Memory B cell (primary cell): ENCODE measurements around the gene GALNT2.

Source experiments
- ATAC-seq: fragments of 150-1000 bp; cut with Tn5 transposase; 2 replicates; pipeline ENCODE4 v1.10.0; 2021; ENCODE audit warnings: low read depth, mild to moderate bottlenecking, moderate library complexity
- DNase-seq, 2 donors: peaks; one replicate each; pipeline ENCODE4 v3.0.0; 2022; ENCODE audit warnings: low spot score in 2 of 2
- H3K27ac Mint-ChIP-seq: one replicate; pipeline ENCODE4 v1.8.0; 2022; ENCODE audit warnings: mild to moderate bottlenecking, moderate library complexity, mixed read lengths
- H3K27me3 Mint-ChIP-seq: one replicate; pipeline ENCODE4 v1.8.0; 2022; ENCODE audit warnings: mixed read lengths
- H3K36me3 Mint-ChIP-seq: one replicate; pipeline ENCODE4 v1.8.0; 2022; ENCODE audit warnings: mild to moderate bottlenecking, mixed read lengths
- H3K4me1 Mint-ChIP-seq: one replicate; pipeline ENCODE4 v1.8.0; 2022; ENCODE audit warnings: mixed read lengths
- H3K4me3 Mint-ChIP-seq: one replicate; pipeline ENCODE4 v1.8.0; 2022; ENCODE audit warnings: mild to moderate bottlenecking, moderate library complexity, mixed read lengths
- H3K9me3 Mint-ChIP-seq: one replicate; pipeline ENCODE4 v1.8.0; 2022; ENCODE audit warnings: mixed read lengths

The GALNT2 gene

DNA sequence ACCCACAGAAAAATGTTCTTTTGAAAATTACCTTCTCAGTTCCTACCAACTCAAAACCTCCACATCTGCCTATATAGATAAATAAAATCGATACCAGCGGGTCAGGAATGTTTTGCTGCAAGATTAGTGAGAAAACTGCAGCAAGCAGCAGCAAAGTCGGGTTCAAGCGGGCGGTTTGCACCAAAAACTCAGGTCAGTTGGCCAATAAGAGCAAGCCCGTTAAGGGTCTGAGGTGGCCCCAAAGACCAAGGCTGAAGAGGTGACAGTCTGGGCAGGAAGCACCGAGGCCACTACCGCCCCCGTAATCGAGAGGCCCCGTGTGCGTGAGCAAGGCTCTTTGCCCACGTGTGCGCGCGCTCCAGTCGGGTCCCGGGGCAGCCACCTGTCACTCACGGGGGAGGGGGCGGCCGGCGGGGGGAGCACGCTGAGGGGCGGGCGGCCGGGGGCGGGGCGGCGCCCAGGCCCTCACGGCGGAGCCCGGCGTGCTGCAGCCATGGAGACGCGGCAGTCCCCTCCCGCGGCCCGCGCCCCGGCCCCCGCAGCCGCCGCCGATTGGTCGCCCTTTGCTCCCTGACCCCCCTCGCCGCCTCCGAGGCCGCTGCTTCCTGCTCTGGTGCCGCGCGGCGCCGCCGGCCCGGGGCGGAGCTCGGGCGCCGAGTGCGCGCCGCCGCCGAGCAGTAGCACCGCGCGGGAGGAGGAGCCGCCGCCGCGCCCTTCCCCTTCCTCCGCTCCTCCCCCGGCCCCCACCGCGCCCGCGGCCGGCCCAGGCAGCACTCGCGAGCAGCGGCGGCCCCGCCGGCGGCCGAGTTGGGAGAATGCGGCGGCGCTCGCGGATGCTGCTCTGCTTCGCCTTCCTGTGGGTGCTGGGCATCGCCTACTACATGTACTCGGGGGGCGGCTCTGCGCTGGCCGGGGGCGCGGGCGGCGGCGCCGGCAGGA lies at the start of gene GALNT2:
GALNT2 (plus strand) TSS at position 773 of the 939 bp plus-strand sequence; CDS start at position 816, 43 bp downstream.
- H3K36me3 Mint-ChIP-seq = no peaks in the 10 kb centered on the region
- H3K27ac Mint-ChIP-seq = peak within 1 kb of the TSS; percentile 92
- peak; percentile 87 for ATAC-seq
- no peaks in the 10 kb centered on the region for H3K27me3 Mint-ChIP-seq
- peak; percentile 83 to 84 for DNase-seq
- peaks cover 26% of the 10 kb centered on the region for H3K4me1 Mint-ChIP-seq
- peak within 1 kb of the TSS; percentile 93 for H3K4me3 Mint-ChIP-seq
- no peaks in the 10 kb centered on the region for H3K9me3 Mint-ChIP-seq

DNA sequence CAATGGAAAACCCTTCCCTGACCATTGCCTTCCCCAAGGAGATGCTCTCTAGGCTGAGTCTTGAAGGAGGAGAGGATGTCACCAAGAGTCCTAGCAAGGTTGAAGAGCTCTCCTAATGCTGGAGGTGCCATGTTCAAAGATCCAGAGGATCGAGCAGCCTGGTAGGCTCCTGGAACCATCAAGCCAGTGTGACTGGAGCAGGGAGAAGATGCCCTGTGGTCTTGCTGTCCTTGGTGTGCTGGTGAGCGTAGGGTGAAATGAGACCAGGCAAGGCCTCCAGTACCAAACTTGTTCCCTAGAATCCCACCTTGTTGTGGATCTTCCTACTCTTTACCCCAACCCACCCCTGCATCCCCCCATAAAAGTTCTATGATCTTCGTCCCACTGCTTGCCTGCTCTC lies 46.6 kb upstream of the GALNT2 start:
- H3K4me1 Mint-ChIP-seq = no peaks in the 10 kb centered on the region
- H3K36me3 Mint-ChIP-seq = peaks cover 4% of the 10 kb centered on the region
- H3K9me3 Mint-ChIP-seq = peaks cover 4% of the 10 kb centered on the region
- no peak for DNase-seq
- H3K27ac Mint-ChIP-seq = no peak overlapping the region
- H3K27me3 Mint-ChIP-seq = peaks cover 13% of the 10 kb centered on the region
- ATAC-seq = no peak
- H3K4me3 Mint-ChIP-seq = no peak overlapping the region

DNA sequence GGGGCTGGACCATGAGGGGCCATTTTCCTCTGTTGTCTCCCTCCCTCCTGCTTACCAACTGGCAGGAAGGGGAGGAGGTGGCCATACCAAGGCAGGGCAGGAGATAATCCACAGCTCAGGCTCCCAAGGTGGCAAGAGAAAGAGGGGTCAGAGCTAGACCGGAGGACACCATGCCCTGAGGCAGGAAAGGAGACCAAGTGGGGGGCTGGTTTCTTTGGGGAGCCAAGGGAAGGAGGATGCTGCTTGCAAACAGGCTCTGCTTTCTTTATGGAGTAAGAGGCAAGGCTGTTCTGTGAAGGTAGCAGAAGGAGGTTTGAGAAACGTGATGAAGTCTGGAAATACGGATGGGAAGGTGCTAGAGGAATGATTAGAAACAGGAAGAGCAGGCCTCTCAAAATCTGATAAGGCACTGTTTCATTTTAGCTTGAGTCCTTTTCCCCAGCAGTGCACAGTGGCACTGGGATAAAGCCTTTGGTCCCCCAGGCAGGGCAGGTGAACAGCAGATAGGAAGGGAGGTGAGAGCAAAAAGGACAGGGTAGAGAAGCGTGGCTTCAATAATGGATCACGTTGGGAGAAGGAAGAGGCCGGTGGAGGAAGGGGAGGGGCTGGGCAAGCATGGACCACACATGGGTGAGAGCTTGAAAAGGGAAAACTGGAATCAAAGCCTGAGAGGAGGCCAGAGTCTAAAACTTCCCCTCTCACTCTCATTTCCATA lies 44.2 kb upstream of the GALNT2 start:
- no peaks in the 10 kb centered on the region for H3K4me1 Mint-ChIP-seq
- no peak for DNase-seq
- no peak overlapping the region for H3K27ac Mint-ChIP-seq
- no peak overlapping the region for H3K4me3 Mint-ChIP-seq
- no peak for ATAC-seq
- peaks cover 8% of the 10 kb centered on the region for H3K36me3 Mint-ChIP-seq
- H3K27me3 Mint-ChIP-seq = peaks cover 15% of the 10 kb centered on the region
- H3K9me3 Mint-ChIP-seq = peaks cover 8% of the 10 kb centered on the region

DNA sequence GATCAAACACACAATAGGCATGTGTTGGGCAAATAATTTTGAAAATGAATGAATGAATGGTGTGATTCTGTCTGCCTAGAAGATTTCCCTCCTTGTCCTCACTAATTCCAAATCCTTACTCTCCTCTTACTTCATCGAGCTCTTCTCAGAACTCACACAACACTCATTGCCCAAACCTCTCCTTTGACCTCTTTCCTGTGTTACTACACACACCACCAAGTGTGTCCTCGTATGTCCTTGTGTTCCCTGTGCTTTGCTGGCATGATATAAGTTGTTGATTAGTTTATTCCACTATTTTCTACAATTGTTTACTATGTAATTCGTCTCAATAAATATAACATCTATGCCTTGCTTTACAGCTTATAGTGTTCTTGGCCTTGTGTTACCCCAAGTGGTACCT lies 41.4 kb upstream of the GALNT2 start:
- DNase-seq = no peak
- Mint-ChIP-seq H3K4me1 (peaks cover 2% of the 10 kb centered on the region), H3K27ac (no peak overlapping the region), H3K27me3 (peaks cover 14% of the 10 kb centered on the region), H3K36me3 (peaks cover 8% of the 10 kb centered on the region), H3K9me3 (peaks cover 8% of the 10 kb centered on the region), H3K4me3 (no peak overlapping the region)
- ATAC-seq = no peak

DNA sequence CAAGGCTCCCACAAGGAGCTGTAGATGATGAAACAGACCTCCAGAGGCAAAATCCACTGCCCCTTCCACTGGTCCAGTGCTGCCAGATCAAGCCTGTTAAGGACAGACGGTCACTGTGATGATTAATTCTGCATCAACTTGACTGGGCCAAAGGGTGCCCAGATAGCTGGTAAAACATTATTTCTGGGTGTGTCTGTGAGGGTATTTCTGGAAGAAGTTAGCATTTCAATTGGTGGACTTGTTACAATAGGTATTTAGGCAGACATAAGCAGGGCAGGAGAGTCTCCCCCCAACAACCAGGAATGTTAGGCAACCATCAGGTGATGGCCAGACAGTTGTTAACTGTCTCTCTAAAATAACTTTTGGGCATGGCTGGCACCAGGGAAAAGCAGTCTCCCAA lies 40.9 kb upstream of the GALNT2 start:
- Mint-ChIP-seq H3K27me3 (peaks cover 14% of the 10 kb centered on the region), H3K36me3 (peaks cover 8% of the 10 kb centered on the region), H3K4me3 (no peak overlapping the region), H3K9me3 (peaks cover 8% of the 10 kb centered on the region), H3K4me1 (peaks cover 2% of the 10 kb centered on the region), H3K27ac (no peak overlapping the region)
- ATAC-seq (no peak), DNase-seq (no peak)

DNA sequence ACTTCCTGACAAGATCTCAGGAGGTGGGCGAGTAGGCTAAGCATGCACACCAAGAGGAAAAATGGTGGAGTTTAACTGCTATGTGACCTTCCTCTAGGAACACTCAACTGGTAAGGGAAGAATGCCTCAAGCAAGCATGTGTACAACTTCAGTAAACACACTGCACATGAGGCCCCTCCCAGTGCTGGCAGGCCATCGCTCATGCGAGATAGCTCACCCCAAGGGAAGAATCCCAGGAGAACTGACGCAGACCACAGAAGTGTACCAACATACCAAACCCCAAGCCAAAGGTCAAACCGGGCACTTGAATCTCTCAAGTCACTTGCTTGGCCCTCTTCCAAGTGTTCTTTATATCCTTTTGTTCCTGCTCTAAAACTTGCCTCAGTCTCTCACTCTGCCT lies 40.5 kb upstream of the GALNT2 start:
- peaks cover 8% of the 10 kb centered on the region for H3K9me3 Mint-ChIP-seq
- peaks cover 2% of the 10 kb centered on the region for H3K4me1 Mint-ChIP-seq
- no peak overlapping the region for H3K27ac Mint-ChIP-seq
- peaks cover 8% of the 10 kb centered on the region for H3K36me3 Mint-ChIP-seq
- ATAC-seq (no peak), DNase-seq (no peak)
- H3K27me3 Mint-ChIP-seq = peaks cover 14% of the 10 kb centered on the region
- no peak overlapping the region for H3K4me3 Mint-ChIP-seq

DNA sequence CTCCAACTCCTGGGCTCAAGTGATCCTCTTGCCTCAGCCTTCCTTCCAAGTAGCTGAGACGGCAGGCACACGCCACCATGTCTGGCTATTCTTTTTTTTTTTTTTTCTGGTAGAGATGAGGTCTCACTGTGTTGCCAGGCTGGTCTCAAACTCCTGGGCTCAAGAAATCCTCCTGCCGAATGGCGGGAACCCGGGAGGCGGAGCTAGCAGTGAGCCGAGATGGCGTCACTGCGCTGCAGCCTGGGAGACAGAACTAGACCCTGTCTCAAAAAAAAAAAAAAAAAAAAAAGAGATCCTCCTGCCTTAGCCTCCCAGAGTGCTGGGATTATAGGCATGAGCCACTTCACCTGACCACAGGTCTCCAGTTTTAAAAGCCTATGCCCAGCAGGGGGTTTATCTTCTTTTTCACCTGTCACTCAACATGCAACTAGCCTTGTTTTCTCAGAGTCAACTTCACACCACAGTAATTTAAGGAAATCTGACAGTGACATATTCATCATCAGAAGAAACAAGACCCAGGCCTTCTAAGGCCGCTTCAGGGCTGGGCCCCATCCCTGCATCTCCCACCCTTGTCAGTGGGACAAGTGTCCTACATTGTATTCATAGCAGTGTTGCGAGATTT lies 38.3 kb upstream of the GALNT2 start:
- Mint-ChIP-seq H3K9me3 (peaks cover 5% of the 10 kb centered on the region), H3K4me3 (no peak overlapping the region), H3K4me1 (peaks cover 2% of the 10 kb centered on the region), H3K27ac (no peak overlapping the region), H3K36me3 (peaks cover 7% of the 10 kb centered on the region), H3K27me3 (peaks cover 6% of the 10 kb centered on the region)
- no peak for ATAC-seq
- DNase-seq = no peak

DNA sequence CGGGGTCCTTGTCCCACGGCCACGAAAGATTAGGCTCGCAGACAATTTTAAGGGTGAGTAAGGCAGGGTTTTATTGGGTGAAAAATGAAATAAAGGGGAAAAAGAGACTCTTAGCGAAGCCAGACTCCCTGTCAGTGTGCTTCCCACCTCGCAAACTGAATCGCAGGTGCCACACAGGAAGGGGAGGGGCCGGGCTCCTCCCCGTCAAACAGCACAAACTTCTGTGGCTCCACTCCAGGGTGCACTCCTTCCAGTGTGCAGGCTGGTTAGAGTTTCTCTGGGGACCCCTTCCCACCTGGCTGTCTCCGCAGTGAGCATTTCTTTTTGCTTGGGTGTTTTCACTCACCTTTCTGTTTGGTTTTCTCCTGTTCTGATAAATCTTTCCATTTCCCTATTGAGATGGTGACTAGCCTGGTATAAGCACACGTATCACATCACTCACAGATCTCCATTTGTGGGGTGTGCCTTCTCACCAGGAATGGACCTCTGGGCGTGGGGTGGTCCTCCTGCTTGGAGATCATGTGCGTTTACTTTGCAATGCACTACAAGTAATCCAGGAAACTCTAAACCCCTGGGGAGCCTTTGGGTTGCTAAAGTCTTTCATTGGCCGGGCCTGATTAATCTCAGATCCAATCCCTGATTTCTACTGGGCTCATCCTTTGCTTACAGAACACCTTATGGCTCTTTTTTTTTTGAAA lies 37.6 kb upstream of the GALNT2 start:
- H3K27me3 Mint-ChIP-seq = peaks cover 6% of the 10 kb centered on the region
- peaks cover 4% of the 10 kb centered on the region for H3K9me3 Mint-ChIP-seq
- ATAC-seq = no peak
- peaks cover 2% of the 10 kb centered on the region for H3K4me1 Mint-ChIP-seq
- no peak overlapping the region for H3K27ac Mint-ChIP-seq
- H3K36me3 Mint-ChIP-seq = peaks cover 5% of the 10 kb centered on the region
- DNase-seq = no peak
- H3K4me3 Mint-ChIP-seq = no peak overlapping the region

DNA sequence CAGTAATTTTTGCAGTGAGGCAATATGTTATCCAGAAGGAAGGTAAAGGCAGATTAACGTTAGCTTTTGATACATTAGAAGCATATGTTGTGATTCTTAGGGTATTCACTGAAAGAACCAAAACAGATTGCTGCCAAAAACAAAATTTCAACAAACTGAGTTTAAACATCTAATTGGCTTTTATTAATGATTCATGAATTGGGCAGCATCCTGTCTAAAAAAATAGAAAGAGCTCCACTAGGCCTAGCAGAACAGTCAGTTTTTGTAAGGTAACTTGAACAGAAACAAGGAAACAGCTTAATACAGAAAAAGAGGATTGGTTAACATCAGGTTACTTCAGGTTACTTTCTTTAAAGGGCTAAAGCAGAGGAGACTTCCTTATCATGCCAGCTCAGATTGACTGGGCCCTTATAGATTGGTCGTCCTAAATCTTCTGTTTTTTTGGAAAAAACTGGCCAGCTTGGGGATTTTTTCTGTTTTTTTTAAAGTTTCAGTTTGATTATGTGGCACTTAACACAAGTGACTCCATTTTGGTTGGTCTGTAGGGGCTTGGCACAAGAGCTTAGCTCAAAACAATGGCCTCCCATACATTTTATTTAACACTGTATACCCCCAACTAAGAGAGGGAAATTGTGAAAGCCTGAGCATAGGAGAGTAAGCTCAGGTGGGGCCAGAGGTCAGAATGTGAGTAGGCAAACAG lies 36.8 kb upstream of the GALNT2 start:
- no peak for ATAC-seq
- DNase-seq = no peak
- Mint-ChIP-seq H3K27ac (no peak overlapping the region), H3K4me1 (peaks cover 2% of the 10 kb centered on the region), H3K36me3 (peaks cover 5% of the 10 kb centered on the region), H3K4me3 (no peak overlapping the region), H3K27me3 (peaks cover 6% of the 10 kb centered on the region), H3K9me3 (peaks cover 4% of the 10 kb centered on the region)

DNA sequence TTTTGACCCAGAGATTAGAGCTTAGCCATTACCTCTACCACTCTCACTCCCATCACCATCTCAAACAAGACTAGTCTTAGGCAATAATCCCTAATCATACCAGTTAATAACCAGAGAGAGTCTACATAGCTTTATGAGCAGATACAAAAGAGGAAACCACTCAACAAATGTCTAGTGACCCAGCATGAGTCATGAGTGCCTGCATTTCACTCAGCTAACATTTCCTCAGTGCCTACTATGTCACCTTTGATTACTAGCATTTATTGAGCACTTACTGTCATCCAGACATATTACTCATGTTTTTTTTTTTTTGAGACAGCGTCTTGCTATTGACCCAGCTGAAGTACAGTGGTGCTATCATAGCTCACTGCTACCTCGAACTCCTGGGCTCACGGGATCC lies 35.9 kb upstream of the GALNT2 start:
- peaks cover 2% of the 10 kb centered on the region for H3K36me3 Mint-ChIP-seq

DNA sequence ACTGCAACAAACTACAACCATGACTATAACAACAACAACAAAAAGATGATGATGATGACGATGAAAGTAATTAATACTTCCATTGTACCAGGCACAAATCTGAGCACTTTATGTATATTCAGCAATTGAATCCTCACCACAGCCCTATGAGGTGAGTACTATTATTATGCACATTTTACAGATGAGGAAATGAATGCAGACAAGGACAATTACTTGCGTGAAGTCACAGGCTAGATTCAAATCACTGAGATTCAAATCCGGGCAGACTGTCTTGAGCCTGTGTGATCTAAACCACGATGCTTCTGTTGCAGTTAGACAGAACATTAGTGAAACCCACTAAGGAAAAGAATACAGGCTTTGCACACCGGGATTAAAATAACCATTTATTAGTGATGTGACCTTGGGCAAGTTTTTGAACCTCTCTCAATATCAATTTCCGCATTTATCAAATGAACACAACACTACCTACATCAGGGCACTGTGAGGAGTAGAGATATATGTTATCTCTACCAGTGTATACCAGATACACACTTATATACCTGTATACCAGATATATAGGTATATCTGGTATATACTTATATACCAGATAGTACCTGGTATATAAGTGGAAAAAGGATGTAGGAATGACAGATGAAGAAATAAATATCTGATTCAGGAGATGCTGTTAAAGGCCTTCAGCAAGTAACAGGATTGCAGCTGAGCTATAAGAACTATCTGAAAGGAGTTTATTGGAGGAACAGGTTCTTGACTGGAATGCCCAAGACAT lies 34.3 kb upstream of the GALNT2 start:
- DNase-seq (no peak), ATAC-seq (no peak)
- Mint-ChIP-seq H3K4me3 (no peak overlapping the region), H3K27ac (no peak overlapping the region), H3K36me3 (peaks cover 7% of the 10 kb centered on the region), H3K4me1 (peaks cover 2% of the 10 kb centered on the region), H3K9me3 (peaks cover 1% of the 10 kb centered on the region), H3K27me3 (peaks cover 2% of the 10 kb centered on the region)

More for the DNA sequence above, 35.9 kb upstream of the GALNT2 start:
- Mint-ChIP-seq H3K27ac (no peak overlapping the region), H3K4me3 (no peak overlapping the region), H3K9me3 (no peaks in the 10 kb centered on the region), H3K27me3 (peaks cover 2% of the 10 kb centered on the region), H3K4me1 (peaks cover 2% of the 10 kb centered on the region)
- DNase-seq (no peak), ATAC-seq (no peak)

DNA sequence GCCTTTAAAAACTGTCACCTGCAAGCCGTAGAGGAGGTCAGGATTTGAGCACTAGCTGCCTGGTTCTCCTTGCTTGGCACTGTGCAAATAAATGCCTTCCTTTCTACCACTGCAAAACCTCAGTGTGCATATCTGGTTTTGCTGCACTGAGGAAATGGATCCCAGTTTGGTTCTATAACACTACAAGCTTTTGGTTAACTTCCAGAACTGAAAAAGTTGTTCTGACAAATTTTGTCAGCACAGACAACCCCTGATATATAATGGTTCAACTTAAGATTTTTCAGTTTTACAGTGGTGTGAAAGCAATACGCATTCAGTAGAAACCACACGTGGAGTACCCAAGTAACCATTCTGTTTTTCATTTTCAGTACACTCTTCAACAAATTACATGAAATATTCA lies 29.8 kb upstream of the GALNT2 start:
- ATAC-seq = no peak
- Mint-ChIP-seq H3K9me3 (peaks cover 3% of the 10 kb centered on the region), H3K4me3 (no peak overlapping the region)

DNA sequence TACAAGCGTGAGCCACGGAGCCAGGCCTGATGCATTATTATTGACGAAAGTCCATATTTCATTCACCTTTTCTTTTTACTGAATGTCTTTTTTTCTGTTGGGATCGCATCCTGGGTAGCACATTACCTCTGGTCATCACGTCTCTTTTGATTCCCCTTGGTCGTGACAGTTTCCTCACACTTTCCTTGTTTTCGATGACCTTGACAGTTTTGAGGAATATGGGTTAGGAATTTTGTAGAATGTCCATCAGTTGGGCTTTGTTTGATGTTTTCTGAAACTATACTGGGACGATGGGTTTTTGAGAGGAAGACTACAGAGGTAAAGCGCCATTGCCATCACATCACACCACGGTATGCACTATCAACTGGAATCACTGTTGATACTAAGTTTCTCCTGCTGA lies 26.6 kb upstream of the GALNT2 start:
- peaks cover 3% of the 10 kb centered on the region for H3K9me3 Mint-ChIP-seq
- H3K27me3 Mint-ChIP-seq = peaks cover 12% of the 10 kb centered on the region
- DNase-seq (no peak), ATAC-seq (no peak)
- peaks cover 8% of the 10 kb centered on the region for H3K36me3 Mint-ChIP-seq
- H3K4me3 Mint-ChIP-seq = no peak overlapping the region
- H3K4me1 Mint-ChIP-seq = no peaks in the 10 kb centered on the region
- H3K27ac Mint-ChIP-seq = no peak overlapping the region

More for the DNA sequence above, 29.8 kb upstream of the GALNT2 start:
- DNase-seq = no peak
- peaks cover 8% of the 10 kb centered on the region for H3K36me3 Mint-ChIP-seq
- H3K27ac Mint-ChIP-seq = no peak overlapping the region
- H3K4me1 Mint-ChIP-seq = no peaks in the 10 kb centered on the region
- H3K27me3 Mint-ChIP-seq = peaks cover 5% of the 10 kb centered on the region
